ENCODE results near the gene AKAP13.

- TF ChIP-seq EZH2 (IDR thresholded peaks at IDR 0.05; ENCODE audit: low read depth, low read length, severe bottlenecking) = no peak
- TF ChIP-seq POLR2AphosphoS5 (IDR thresholded peaks at IDR 0.05; ENCODE audit: low read depth, low read length) = no peak
- TF ChIP-seq CTCF (IDR thresholded peaks at IDR 0.05; ENCODE audit: control extremely low read depth in 1 of 3, insufficient read depth in 1 of 3, low read depth in 1 of 3, low read length in 3 of 3) = no peak
- TF ChIP-seq, protein P1, sequence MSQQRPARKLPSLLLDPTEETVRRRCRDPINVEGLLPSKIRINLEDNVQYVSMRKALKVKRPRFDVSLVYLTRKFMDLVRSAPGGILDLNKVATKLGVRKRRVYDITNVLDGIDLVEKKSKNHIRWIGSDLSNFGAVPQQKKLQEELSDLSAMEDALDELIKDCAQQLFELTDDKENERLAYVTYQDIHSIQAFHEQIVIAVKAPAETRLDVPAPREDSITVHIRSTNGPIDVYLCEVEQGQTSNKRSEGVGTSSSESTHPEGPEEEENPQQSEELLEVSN (IDR thresholded peaks at IDR 0.05) = no peak
Measured at GRCh38 chr15:85607842-85608241, 227.4 kb downstream of the AKAP13 start.

All from H1 (cell line).